Gastrocnemius medialis (tissue), 4 donors: Measurements from ENCODE around the gene RSAD1.

Experiments used
- POLR2A ChIP-seq, 2 donors: fragments of 450-650 bp; IDR thresholded peaks; one replicate each; pipeline ENCODE4 v1.6.1; 2017; ENCODE audit warnings: antibody characterized with exemption in 2 of 2, mild to moderate bottlenecking in 2 of 2, moderate library complexity in 2 of 2
- TF ChIP-seq, protein P1 (sequence below), 5 experiments: fragments of 450-650 bp in 3 of 5; fragments of 200-600 bp in 2 of 5; sonication (generic) in 2 of 5; IDR thresholded peaks in 4 of 5; conservative IDR thresholded peaks in 1 of 5; 1 replicate in 4 of 5; 2 replicates in 1 of 5; pipeline ENCODE4 v1.5.1; 2016 to 2019; ENCODE audit warnings: antibody characterized with exemption in 5 of 5, mild to moderate bottlenecking in 3 of 5, moderate library complexity in 3 of 5

DNA sequence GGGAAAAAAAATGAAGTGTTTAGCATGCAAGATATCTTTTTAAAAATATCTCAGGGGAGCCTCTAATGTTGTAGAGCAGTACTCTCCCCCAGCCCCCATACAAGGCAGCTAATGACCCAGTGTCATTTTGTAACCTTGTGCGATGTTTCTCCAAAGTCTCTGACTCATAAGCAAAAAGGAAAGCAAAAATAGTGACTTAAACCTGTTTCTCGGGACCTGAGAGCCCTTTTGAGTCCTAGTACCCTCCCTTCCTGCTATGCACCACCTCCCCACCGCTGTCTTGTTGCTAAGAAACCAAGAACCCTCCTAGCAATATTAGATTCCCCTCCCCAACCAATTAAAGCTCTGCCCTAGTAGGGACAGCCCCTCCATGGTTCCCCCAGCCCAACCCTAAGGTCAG is 32.4 kb downstream of the RSAD1 start:
- TF ChIP-seq, protein P1, sequence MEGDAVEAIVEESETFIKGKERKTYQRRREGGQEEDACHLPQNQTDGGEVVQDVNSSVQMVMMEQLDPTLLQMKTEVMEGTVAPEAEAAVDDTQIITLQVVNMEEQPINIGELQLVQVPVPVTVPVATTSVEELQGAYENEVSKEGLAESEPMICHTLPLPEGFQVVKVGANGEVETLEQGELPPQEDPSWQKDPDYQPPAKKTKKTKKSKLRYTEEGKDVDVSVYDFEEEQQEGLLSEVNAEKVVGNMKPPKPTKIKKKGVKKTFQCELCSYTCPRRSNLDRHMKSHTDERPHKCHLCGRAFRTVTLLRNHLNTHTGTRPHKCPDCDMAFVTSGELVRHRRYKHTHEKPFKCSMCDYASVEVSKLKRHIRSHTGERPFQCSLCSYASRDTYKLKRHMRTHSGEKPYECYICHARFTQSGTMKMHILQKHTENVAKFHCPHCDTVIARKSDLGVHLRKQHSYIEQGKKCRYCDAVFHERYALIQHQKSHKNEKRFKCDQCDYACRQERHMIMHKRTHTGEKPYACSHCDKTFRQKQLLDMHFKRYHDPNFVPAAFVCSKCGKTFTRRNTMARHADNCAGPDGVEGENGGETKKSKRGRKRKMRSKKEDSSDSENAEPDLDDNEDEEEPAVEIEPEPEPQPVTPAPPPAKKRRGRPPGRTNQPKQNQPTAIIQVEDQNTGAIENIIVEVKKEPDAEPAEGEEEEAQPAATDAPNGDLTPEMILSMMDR (IDR thresholded peaks at IDR 0.05 in 4 of 5, conservative IDR thresholded peaks at IDR 0.05 in 1 of 5), result no peak
- no peak for TF ChIP-seq POLR2A (IDR thresholded peaks at IDR 0.05)
